H1 (cell line): ENCODE measurements around the gene ITIH1. TPM values are rescaled to one million over a fixed set of nuclear protein-coding genes. Genes with fewer than 3 reads are reported as not detected.

Source experiments
- CTCF ChIA-PET: fragments of 300-600 bp; sonication (Branson Sonifier 250); formaldehyde crosslinking; loops from one replicate; lab custom pipeline; 2021; ENCODE audit not compliant: partially characterized antibody; lab: Charles Lee
- POLR2A ChIA-PET: fragments of 300-600 bp; sonication (Branson Sonifier 250); formaldehyde crosslinking; loops from one replicate; lab custom pipeline; 2021; ENCODE audit warnings: inconsistent platforms; ENCODE audit not compliant: partially characterized antibody; lab: Charles Lee
- DNase-seq, 2 experiments: peaks; one replicate each; pipeline versions ENCODE4 v3.0.0 to v3.0.0-alpha.2; 2010 to 2022; ENCODE audit warnings: low spot score in 2 of 2, low read depth in 1 of 2, mixed read lengths in 1 of 2
- FAIRE-seq: peaks from 2 replicates; lab custom pipeline; 2011; peaks lifted over from hg19 to GRCh38; lab: Jason Lieb, UNC
- H2AFZ ChIP-seq: 2 replicates; pipeline ENCODE4 v1.8.1; 2012; ENCODE audit warnings: low read length, inconsistent platforms
- H2AK5ac ChIP-seq: 2 replicates; pipeline ENCODE4 v1.6.1; 2013; ENCODE audit warnings: low read depth, low read length
- H2BK120ac ChIP-seq: replicated peaks from 2 replicates; pipeline ENCODE3; 2013; ENCODE audit warnings: low read depth, low read length, inconsistent platforms
- H2BK12ac ChIP-seq: 2 replicates; pipeline ENCODE4 v1.6.1; 2013; ENCODE audit warnings: low read depth, low read length
- H2BK15ac ChIP-seq: 2 replicates; pipeline ENCODE4 v1.6.1; 2013; ENCODE audit warnings: low read length
- H2BK20ac ChIP-seq: 2 replicates; pipeline ENCODE4 v1.6.1; 2013; ENCODE audit warnings: low read length
- H2BK5ac ChIP-seq: 2 replicates; pipeline ENCODE4 v1.6.1; 2013; ENCODE audit warnings: low read depth, low read length
- H3K14ac ChIP-seq: 2 replicates; pipeline ENCODE4 v1.6.1; 2013; ENCODE audit warnings: inconsistent platforms; ENCODE audit not compliant: insufficient read length
- H3K18ac ChIP-seq: 2 replicates; pipeline ENCODE4 v1.6.1; 2013; ENCODE audit warnings: low read length; ENCODE audit errors: extremely low read depth
- H3K23ac ChIP-seq: 2 replicates; pipeline ENCODE4 v1.6.1; 2013; ENCODE audit warnings: inconsistent platforms; ENCODE audit not compliant: insufficient read length
- H3K23me2 ChIP-seq: 2 replicates; pipeline ENCODE4 v1.6.1; 2013; ENCODE audit warnings: low read depth, low read length
- H3K27ac ChIP-seq: 2 replicates; pipeline ENCODE4 v1.6.1; 2011; ENCODE audit warnings: low read depth, low read length, inconsistent platforms
- H3K27me3 ChIP-seq, 4 experiments: replicated peaks in 1 of 4; 1 replicate in 1 of 4; 2 replicates in 3 of 4; pipeline versions ENCODE4 v1.6.1 to v1.8.1; 2011 to 2013; ENCODE audit warnings: low read length in 3 of 4, mild to moderate bottlenecking in 3 of 4, inconsistent platforms in 2 of 4, mixed read lengths in 2 of 4, moderate library complexity in 1 of 4; ENCODE audit not compliant: control insufficient read depth in 3 of 4, insufficient read depth in 3 of 4; ENCODE audit errors: extremely low read depth in 1 of 4
- H3K36me3 ChIP-seq, 4 experiments: 2 replicates each; pipeline versions ENCODE4 v1.6.1 to v1.8.1; 2011 to 2013; ENCODE audit warnings: mild to moderate bottlenecking in 4 of 4, low read length in 3 of 4, moderate library complexity in 2 of 4, control low read depth in 1 of 4, inconsistent platforms in 1 of 4; ENCODE audit not compliant: insufficient read depth in 4 of 4, control insufficient read depth in 2 of 4
- H3K4ac ChIP-seq: replicated peaks from 2 replicates; pipeline ENCODE3; 2013; ENCODE audit warnings: low read length, low read depth, mixed read lengths, inconsistent platforms; ENCODE audit not compliant: insufficient read length
- H3K4me1 ChIP-seq, 4 experiments: replicated peaks in 1 of 4; 1 replicate in 1 of 4; 2 replicates in 3 of 4; pipeline versions ENCODE4 v1.6.1 to v1.8.1; 2011 to 2013; ENCODE audit warnings: low read length in 3 of 4, inconsistent platforms in 2 of 4, mixed read lengths in 1 of 4; ENCODE audit not compliant: insufficient read depth in 4 of 4, control insufficient read depth in 3 of 4
- H3K4me2 ChIP-seq, 2 experiments: 2 replicates each; pipeline versions ENCODE4 v1.6.1 to v1.8.1; 2011 to 2013; ENCODE audit warnings: low read depth in 2 of 2, low read length in 2 of 2, control low read depth in 1 of 2, inconsistent platforms in 1 of 2, mild to moderate bottlenecking in 1 of 2; ENCODE audit not compliant: insufficient read depth in 1 of 2
- H3K4me3 ChIP-seq, 4 experiments: fragments of 200-600, 300-600 bp in 1 of 4; sonication (generic), shearing (Covaris generic), sonication (Bioruptor Twin) in 1 of 4; 2 replicates each; pipeline versions ENCODE4 v1.5.1 to v1.8.1; 2011 to 2016; ENCODE audit warnings: low read length in 4 of 4, low read depth in 3 of 4, control low read depth in 2 of 4, inconsistent platforms in 2 of 4, mild to moderate bottlenecking in 2 of 4, mixed read lengths in 1 of 4, moderate library complexity in 1 of 4; ENCODE audit not compliant: insufficient read depth in 2 of 4; ENCODE audit errors: extremely low read depth in 1 of 4
- H3K56ac ChIP-seq: replicated peaks from 2 replicates; pipeline ENCODE3; 2013; ENCODE audit warnings: low read depth, mild to moderate bottlenecking, mixed read lengths, low read length, inconsistent platforms; ENCODE audit not compliant: insufficient read length
- H3K79me1 ChIP-seq: 2 replicates; pipeline ENCODE4 v1.6.1; 2013; ENCODE audit warnings: low read depth, low read length, control low read depth
- H3K79me2 ChIP-seq, 2 experiments: 2 replicates each; pipeline versions ENCODE4 v1.6.1 to v1.8.1; 2012 to 2013; ENCODE audit warnings: low read length in 2 of 2, mild to moderate bottlenecking in 2 of 2, inconsistent platforms in 1 of 2; ENCODE audit not compliant: insufficient read depth in 2 of 2, control insufficient read depth in 1 of 2
- H3K9ac ChIP-seq, 4 experiments: replicated peaks in 1 of 4; 1 replicate in 1 of 4; 2 replicates in 3 of 4; pipeline versions ENCODE4 v1.6.1 to v1.8.1; 2011 to 2013; ENCODE audit warnings: low read depth in 3 of 4, low read length in 3 of 4, control low read depth in 2 of 4, mild to moderate bottlenecking in 2 of 4, moderate library complexity in 2 of 4, inconsistent platforms in 1 of 4; ENCODE audit errors: extremely low read depth in 1 of 4
- H3K9me3 ChIP-seq, 2 experiments: 2 replicates each; pipeline versions ENCODE4 v1.6.1 to v1.8.1; 2012 to 2013; ENCODE audit warnings: mild to moderate bottlenecking in 2 of 2, moderate library complexity in 2 of 2, control low read depth in 1 of 2, inconsistent platforms in 1 of 2, low read depth in 1 of 2, low read length in 1 of 2, mixed read lengths in 1 of 2; ENCODE audit not compliant: insufficient read depth in 2 of 2
- H4K20me1 ChIP-seq, 2 experiments: replicated peaks in 1 of 2; 2 replicates each; pipeline versions ENCODE3 to v1.8.1; 2011 to 2013; ENCODE audit warnings: inconsistent platforms in 2 of 2, low read length in 2 of 2, mild to moderate bottlenecking in 1 of 2; ENCODE audit not compliant: insufficient read depth in 2 of 2, control insufficient read depth in 1 of 2
- H4K5ac ChIP-seq: 2 replicates; pipeline ENCODE4 v1.6.1; 2013; ENCODE audit warnings: low read length, low read depth, mixed read lengths, inconsistent platforms; ENCODE audit not compliant: insufficient read length
- H4K8ac ChIP-seq: 2 replicates; pipeline ENCODE4 v1.8.0; 2013; ENCODE audit warnings: mild to moderate bottlenecking, moderate library complexity, low read length, inconsistent platforms; ENCODE audit not compliant: insufficient read depth; ENCODE audit errors: extremely low read depth
- H4K91ac ChIP-seq: replicated peaks from 2 replicates; pipeline ENCODE3; 2013; ENCODE audit warnings: low read length, mixed read lengths, inconsistent platforms; ENCODE audit not compliant: insufficient read length
- BCL11A ChIP-seq, 2 experiments: IDR thresholded peaks; one replicate each; pipeline ENCODE4 v1.6.1; 2011; ENCODE audit warnings: low read depth in 2 of 2, low read length in 2 of 2, mild to moderate bottlenecking in 2 of 2
- CBX8 ChIP-seq: fragments of 300-800, 300-1000 bp; sonication (generic); IDR thresholded peaks from 2 replicates; pipeline ENCODE4 v1.7.1; 2016; ENCODE audit warnings: low read depth, low read length, borderline replicate concordance
- PHF8 ChIP-seq: fragments of 200-600 bp; sonication (generic); conservative IDR thresholded peaks from 2 replicates; pipeline ENCODE4 v1.7.1; 2012; ENCODE audit warnings: low read depth, mild to moderate bottlenecking, inconsistent platforms, low read length, moderate library complexity
- TCF12 ChIP-seq: IDR thresholded peaks from 2 replicates; pipeline ENCODE4 v1.6.1; 2011; ENCODE audit warnings: low read depth, mild to moderate bottlenecking, low read length
- WGBS, 2 experiments: shearing (Covaris generic) in 1 of 2; methylation state at CpG; one replicate each; pipeline versions ENCODE4 v1.1.6 to v1.1.7; 2013 to 2015; ENCODE audit warnings: low lambda C conversion rate in 2 of 2, mixed read lengths in 2 of 2, inconsistent platforms in 1 of 2, low coverage in 1 of 2, missing lambda C conversion rate in 1 of 2; ENCODE audit not compliant: insufficient replicate concordance in 2 of 2, insufficient coverage in 1 of 2, insufficient read length in 1 of 2; ENCODE audit errors: extremely low coverage in 1 of 2, missing lambda C conversion rate in 1 of 2; 5-methylcytosine and 5-hydroxymethylcytosine counted together
- polyA plus RNA-seq, 7 experiments: library from polyadenylated mRNA; depleted of rRNA in 3 of 7; stranded (reverse) in 5 of 7; unstranded in 2 of 7; fragments of >200 nt in 5 of 7; fragments of 200-250 nt in 2 of 7; gene quantifications; 1 replicate in 5 of 7; 2 replicates in 1 of 7; 4 replicates in 1 of 7; pipeline versions ENCODE4 v1.2.1 to v1.2.3, GENCODE V29; 2011 to 2013; ENCODE audit warnings: missing spikeins in 2 of 7, mixed read lengths in 2 of 7
- total RNA-seq: library from RNA; stranded (reverse); fragmentation: NEBNext Ultra II Directional; extraction: Animal tissue kit (Norgen Biotek cat#: 25700); gene quantifications from 2 replicates; pipeline ENCODE4 v1.2.1, GENCODE V29; 2021

The ITIH1 gene
- total and polyA plus RNA-seq, 2 of the 8 experiments (the other 6 are each of a cell fraction or from before 2014, with no cell fraction given) = not detected

- no peak overlapping the region for H3K9ac ChIP-seq
- CTCF ChIA-PET = interaction anchor here (0.7 to 3.5 kb wide), 10 partner anchors 9 to 243 kb away, joined by 3 to 18 read pairs (median 4); no protein-coding TSS in a partner anchor
- no peak for FAIRE-seq
These were observed 50.0 kb downstream of the ITIH1 start for GRCh38 chr3:52827441-52827840.

More at GRCh38 chr3:52827441-52827840, 50.0 kb downstream of the ITIH1 start:
- peaks cover 0 to 2% (median 0%) of the 10 kb centered on the region in 4 experiments; a peak in 2 of 7 replicates for H3K4me1 ChIP-seq
- H4K5ac ChIP-seq = no peak overlapping the region
- H3K4me2 ChIP-seq = no peak overlapping the region; a peak in 1 of 4 replicates
- H2BK120ac ChIP-seq = no peak overlapping the region
- TF ChIP-seq CBX8 = no peak
- TF ChIP-seq TCF12 = no peak
- no peak for TF ChIP-seq BCL11A (IDR thresholded peaks at IDR 0.05; ENCODE audit: low read depth in 2 of 2, low read length in 2 of 2)
- TF ChIP-seq PHF8 = no peak
- H3K9me3 ChIP-seq = no peaks in the 10 kb centered on the region
- 77% methylated on average over 9 of the region's 9 CpGs; no CpG with 5 or more reads in 1 of the 2 experiments for WGBS, 2 experiments
- no peaks in the 10 kb centered on the region for H3K79me2 ChIP-seq
- H3K79me1 ChIP-seq = no peaks in the 10 kb centered on the region
- no peak overlapping the region for H3K18ac ChIP-seq
- H2BK12ac ChIP-seq = no peak overlapping the region
- no peak overlapping the region for H3K4me3 ChIP-seq
- H3K14ac ChIP-seq = no peak overlapping the region
- H4K20me1 ChIP-seq = no peaks in the 10 kb centered on the region
- no peak overlapping the region for H2BK20ac ChIP-seq
- no peak for DNase-seq
- H2AFZ ChIP-seq = no peak overlapping the region
- peak overlapping the region; percentile 45; the same call in 1 of the 2 replicates for H4K8ac ChIP-seq
- H2BK5ac ChIP-seq = no peak overlapping the region
- no peak overlapping the region for H4K91ac ChIP-seq
- H3K27ac ChIP-seq = no peak overlapping the region
- no peak overlapping the region for H2AK5ac ChIP-seq
- no peak overlapping the region for H3K56ac ChIP-seq
- H3K36me3 ChIP-seq = no peaks in the 10 kb centered on the region
- no peak overlapping the region for H3K4ac ChIP-seq
- no peak overlapping the region for H3K23ac ChIP-seq
- no peaks in the 10 kb centered on the region for H3K27me3 ChIP-seq
- POLR2A ChIA-PET = interaction anchor here (1.2 kb wide), 1 partner anchor 56 kb away, joined by 3 read pairs; the partner anchor contains the start of gene NEK4
- H3K23me2 ChIP-seq = no peaks in the 10 kb centered on the region
- H2BK15ac ChIP-seq = no peak overlapping the region
